HG02763 (cell line): ENCODE data around the gene STK33.

Source experiments
- ATAC-seq: cut with Tn5 transposase; IDR thresholded peaks from one replicate; pipeline ENCODE4 v1.9.1; 2021; ENCODE audit warnings: mild to moderate bottlenecking, moderate library complexity; ENCODE audit not compliant: unreplicated experiment

Gene STK33

DNA sequence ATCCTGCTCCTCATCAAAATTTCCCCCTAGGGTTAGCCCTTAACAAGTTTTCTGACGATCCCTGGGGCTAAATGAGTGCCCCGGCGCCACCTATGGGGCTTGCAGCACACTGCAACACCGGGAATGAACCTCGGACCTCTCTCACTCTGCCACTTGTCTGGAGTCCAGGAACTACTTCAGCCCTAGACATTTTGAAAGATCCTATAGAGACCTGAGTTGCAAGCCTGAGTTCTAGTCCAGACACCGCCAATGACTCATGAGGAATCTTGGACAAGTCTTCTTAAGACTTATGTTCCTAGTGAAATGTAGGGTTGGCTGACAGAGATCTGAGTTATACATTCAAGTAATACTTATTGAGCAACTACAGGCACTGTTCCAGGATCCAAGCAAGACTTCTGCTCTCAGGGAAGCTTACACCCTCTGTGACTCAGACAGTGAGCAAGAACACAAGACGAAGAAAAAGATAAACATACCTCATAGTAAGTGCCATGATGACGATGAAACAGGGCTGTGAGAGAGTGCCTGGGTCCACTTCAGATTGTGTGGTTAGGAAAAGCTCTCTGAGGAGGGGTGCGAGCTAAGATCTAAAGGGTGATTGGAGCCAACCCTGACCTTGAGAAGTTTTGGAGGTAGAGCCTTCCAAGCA lies 10.2 kb upstream of the STK33 start:
- ATAC-seq: peak; percentile 64

- ATAC-seq: no peak
Observed at GRCh38 chr11:8603696-8604077, 9.7 kb upstream of the STK33 start.

- no peak for ATAC-seq
Observed at GRCh38 chr11:8601376-8602133, 7.5 kb upstream of the STK33 start.

GRCh38 chr11:8598506-8598905 lies 4.5 kb upstream of the STK33 start:
- ATAC-seq: no peak

DNA sequence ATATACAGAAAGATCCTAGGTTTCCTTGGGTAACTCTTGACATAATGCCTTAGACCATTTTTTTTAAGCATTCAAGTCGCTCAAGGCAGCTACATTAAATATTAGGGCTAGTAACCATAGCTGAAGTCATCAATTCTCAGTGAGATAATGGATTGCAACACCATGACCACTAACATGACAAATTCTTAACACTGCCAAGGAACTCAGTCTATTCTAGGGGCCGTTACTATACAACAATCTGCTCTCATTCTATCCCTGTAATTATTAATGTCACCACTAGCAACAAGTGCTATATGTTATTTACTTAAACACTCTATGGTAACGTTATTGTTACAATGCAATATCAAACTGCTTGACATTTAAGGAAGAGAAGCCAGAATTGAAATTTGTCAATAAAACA lies 3.2 kb upstream of the STK33 start:
- no peak for ATAC-seq

- ATAC-seq: no peak
Observed at GRCh38 chr11:8596504-8597046, 2.5 kb upstream of the STK33 start.

DNA sequence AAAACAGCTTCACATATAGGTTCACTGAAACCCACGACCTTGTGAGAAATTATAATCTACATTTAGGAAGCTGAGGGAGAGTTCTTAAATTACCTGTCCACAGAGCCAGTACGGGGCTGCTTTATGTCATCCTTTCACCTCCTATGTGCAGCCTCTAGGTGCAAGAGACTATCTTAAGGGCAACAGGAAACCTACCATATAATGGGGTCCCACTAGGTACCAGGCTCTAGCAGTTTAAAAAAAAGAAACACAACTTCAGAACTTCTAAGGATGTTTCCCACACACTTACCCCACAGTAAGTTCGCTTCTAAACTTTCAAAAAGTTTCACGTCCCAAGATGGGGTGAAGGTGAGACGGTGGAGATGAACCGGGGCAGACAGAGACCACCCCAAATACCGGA lies 573 bp downstream of the STK33 start:
- peak; percentile 23 for ATAC-seq

DNA sequence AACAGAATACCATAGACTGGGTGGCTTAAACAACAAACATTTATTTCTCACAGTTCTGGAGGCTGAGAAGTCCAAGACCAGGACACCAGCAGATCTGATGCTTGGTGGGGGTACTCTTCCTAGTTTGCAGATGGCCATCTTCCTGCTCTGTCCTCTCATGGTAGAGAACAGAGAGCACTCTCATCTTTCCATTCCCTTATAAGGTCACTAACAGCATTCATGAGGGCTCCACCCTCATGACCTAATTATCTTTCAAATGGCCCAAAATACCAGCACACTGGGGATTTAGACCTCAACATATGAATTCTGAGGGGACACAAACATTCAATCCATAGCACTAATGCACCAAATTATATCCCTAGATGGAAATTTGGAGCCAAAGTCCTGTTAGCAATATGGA lies 6.1 kb downstream of the STK33 start:
- ATAC-seq: no peak

GRCh38 chr11:8586805-8587204 lies 7.2 kb downstream of the STK33 start:
- no peak for ATAC-seq

DNA sequence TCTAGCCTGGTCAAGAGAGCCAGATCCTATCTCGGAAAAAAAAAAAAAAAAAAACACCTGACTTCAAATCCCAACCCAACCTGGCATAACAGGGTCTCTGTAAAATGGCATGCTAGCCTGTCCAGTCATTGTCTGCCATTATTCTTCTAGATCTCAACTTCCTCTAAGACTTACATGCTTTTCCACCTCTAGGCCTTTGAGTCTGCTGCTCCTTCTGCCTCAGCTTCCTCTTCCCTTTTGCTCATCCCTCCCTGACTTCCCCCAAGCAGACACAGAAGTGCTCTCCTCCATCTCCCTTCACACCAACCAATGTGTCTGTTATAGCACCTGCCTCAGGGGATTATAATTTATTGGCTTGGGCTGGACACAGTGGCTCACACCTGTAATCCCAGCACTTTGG lies 7.8 kb downstream of the STK33 start:
- no peak for ATAC-seq

DNA sequence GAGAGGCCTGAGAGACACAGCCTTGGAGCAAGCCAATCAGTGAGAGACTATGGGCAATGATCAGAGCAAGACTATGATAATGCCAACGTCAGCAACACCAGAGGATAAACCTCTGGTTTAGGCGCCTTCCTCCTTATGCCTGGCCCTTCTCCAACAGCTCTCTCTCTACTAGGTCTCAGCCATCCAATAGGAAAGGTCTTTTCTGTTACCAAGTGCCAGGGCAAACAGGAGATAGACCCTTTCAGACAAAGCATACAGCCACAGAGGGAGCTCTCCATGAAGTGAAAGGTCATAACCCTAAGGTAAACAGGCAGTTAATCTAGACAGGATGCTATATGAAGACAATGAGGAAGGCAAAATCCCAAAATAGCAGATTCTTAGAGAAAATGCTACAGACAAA lies 9.5 kb downstream of the STK33 start:
- no peak for ATAC-seq

GRCh38 chr11:8584082-8584481 lies 9.9 kb downstream of the STK33 start:
- no peak for ATAC-seq

DNA sequence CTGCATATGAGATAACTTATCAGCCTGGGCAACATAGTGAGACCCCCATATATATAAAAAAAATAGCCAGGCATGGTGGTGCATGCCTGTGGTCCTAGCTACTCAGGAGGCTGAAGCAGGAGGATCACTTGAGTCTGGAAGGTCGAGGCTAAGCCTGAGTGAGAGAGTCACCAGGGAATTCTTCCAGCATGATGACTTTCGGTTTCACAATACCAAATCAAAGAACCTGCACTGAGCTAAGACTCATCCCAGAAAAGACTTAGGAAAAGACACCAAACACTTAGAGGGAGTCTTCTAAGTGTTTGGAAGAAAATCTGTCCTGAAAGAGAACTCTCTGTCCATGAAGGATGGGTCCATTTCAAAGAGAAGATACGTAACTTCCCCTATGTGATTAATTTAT lies 12.7 kb downstream of the STK33 start:
- no peak for ATAC-seq

- no peak for ATAC-seq
Observed at GRCh38 chr11:8577791-8578581, 16.0 kb downstream of the STK33 start.

GRCh38 chr11:8574798-8575197 lies 19.2 kb downstream of the STK33 start:
- ATAC-seq: no peak

GRCh38 chr11:8573777-8574176 lies 20.3 kb downstream of the STK33 start:
- no peak for ATAC-seq

DNA sequence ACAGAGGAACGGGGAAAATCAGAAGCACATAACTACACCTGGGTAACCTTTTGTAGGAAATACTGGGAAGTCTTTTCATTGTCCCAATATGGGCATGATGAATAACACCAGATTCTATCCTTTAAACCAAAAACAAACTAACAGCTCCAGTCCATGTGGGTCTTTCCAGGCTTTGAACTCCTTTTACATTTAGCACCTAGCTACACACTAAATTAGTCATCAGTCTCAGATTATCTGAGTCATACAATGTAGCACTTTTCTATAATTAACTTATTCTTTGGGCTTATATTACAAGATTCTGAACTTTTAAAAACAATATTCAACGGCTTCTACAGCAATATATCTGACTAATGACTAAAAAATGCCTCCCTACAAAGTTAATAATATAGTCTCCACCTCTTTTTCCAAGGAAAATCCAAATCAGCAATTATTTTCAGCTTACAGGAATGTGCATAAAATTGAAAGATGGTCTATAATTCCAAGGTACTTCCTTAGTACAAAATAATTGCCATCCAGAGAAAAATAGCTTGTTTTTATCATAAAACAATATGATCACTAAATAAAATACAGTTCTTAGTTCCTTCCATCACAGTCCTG lies 26.3 kb downstream of the STK33 start:
- ATAC-seq: no peak

DNA sequence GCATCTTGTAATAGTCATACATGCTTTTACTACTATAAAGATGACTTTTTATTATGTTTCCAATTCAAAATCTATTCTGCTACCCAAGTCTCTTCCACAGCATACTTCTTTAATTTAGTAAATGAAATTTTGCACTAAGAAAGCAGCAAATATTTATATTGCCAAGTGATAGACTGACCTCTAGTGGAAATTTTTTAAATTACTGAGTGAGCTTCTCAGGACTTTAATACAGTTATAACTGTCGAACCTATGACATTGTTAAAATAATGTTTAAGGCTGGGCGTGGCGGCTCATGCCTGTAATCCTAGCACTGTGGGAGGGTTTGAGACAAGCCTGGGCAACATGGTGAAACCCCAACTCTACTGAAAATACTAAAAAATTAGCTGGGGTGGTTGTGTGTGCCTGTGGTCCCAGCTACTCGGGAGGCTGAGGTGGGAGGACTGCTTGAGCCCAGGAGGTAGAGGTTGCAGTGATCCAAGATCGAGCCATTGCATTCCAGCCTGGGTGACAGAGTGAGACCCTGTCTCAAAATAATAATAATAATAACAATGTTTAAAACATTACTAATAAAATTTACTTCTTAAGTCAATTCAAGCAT lies 27.3 kb downstream of the STK33 start:
- ATAC-seq: no peak

- no peak for ATAC-seq
Observed at GRCh38 chr11:8564526-8564925, 29.5 kb downstream of the STK33 start.

- ATAC-seq: no peak
Observed at GRCh38 chr11:8561461-8561860, 32.6 kb downstream of the STK33 start.

DNA sequence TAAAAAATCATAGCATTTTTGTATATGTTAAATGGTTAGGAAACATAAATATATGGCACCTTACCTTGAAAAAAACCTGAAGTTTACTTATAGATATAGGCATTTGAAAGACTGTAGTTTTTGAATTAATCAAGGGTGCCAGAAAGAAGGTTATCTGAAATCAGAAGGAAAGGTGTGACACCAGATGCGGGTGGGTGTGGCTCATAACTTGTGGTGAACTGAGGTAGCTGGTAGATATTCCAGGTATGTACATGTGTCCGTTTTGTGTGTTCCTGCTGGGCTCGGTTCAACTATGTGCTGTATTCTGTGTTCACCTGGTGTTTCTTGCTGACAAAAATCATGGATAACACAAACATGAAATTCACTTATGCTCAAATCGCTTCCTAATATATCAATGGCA lies 35.6 kb downstream of the STK33 start:
- ATAC-seq: no peak
